ENCODE results near the gene BRD9.
"Not testable (repeated sequence)": the region's sequence is repeated elsewhere in the genome, so short reads cannot be mapped to it uniquely, and the experiment has no call there.

GRCh38 chr5:934381-934967, 41.9 kb upstream of the BRD9 start:
- TF ChIP-seq ZFP69B (tag by site-specific recombination; IDR thresholded peaks at IDR 0.05); PATZ1 (tag by site-specific recombination; IDR thresholded peaks at IDR 0.05); ZEB2 (tag by site-specific recombination; IDR thresholded peaks at IDR 0.05); CTCF (tag by site-specific recombination; IDR thresholded peaks at IDR 0.05); ZBTB44 (tag by site-specific recombination; IDR thresholded peaks at IDR 0.05); KLF9 (tag by site-specific recombination; IDR thresholded peaks at IDR 0.05; ENCODE audit: low read depth); ZBTB49 (tag by site-specific recombination; IDR thresholded peaks at IDR 0.05; ENCODE audit: low read depth); BCL11A (tag by site-specific recombination; IDR thresholded peaks at IDR 0.05; ENCODE audit: low read depth); REST (tag by site-specific recombination; IDR thresholded peaks at IDR 0.05); ZNF121 (tag by site-specific recombination; IDR thresholded peaks at IDR 0.05); ZNF548 (tag by site-specific recombination; IDR thresholded peaks at IDR 0.05); ZNF558 (tag by site-specific recombination; IDR thresholded peaks at IDR 0.05); ZNF571 (tag by site-specific recombination; IDR thresholded peaks at IDR 0.05): not testable (repeated sequence)
